KBM-7 (cell line): Measurements from ENCODE around the gene TMTC2.

Source experiments
- DNase-seq: peaks from one replicate; pipeline ENCODE4 v3.0.0-alpha.2; 2015
- in situ Hi-C: fragments of 300-500 bp; cut with MboI; formaldehyde crosslinking; loops from 2 replicates; pipeline ENCODE4 v1.14.3; 2020; ENCODE audit warnings: low sequenced_read_pairs, low pct_unique_long_range_greater_than_20kb, mixed read lengths

Gene TMTC2

DNA sequence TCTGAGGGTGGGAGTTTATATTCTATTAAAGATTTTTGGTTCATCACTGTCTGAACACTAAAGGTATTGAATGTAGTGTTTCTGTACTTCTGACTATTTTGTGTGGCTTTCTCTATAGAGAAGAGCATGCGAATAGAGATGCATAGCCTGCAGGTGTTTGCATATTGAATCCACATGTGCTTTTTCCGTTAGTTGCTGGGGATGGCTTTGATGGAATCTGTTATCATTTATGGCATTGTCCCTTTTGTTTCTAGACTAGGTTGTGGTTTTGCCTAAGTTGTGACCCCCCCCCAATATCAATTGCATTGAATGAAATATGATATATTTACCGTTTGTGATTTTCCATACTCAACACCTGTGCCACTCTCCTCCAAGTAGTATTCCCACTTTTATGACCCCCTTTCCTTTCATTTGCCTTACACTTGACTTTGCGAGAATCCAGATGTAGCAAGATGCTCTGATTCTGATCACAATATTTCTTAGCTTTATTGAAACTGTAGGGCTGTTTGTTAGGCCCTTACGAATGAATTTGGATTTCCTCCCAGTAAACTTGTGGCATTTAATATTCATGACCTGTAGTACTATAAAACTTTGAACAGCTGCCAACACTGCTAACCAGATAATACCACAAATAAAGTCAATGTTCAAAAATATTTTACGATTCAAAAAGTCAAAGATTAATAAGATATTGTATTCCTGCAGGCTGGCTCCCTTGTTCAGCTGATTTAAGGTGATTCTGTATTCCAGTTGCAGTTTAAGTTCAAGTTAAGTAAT, 176.4 kb downstream of the TMTC2 start:
- in situ Hi-C loops: no loop called here
- DNase-seq: no peak

- no peak for DNase-seq
- in situ Hi-C loops: no loop called here
Observed at GRCh38 chr12:82866227-82866775, 179.6 kb downstream of the TMTC2 start.

GRCh38 chr12:82866946-82867345, 180.2 kb downstream of the TMTC2 start:
- no peak for DNase-seq
- in situ Hi-C loops: no loop called here

DNA sequence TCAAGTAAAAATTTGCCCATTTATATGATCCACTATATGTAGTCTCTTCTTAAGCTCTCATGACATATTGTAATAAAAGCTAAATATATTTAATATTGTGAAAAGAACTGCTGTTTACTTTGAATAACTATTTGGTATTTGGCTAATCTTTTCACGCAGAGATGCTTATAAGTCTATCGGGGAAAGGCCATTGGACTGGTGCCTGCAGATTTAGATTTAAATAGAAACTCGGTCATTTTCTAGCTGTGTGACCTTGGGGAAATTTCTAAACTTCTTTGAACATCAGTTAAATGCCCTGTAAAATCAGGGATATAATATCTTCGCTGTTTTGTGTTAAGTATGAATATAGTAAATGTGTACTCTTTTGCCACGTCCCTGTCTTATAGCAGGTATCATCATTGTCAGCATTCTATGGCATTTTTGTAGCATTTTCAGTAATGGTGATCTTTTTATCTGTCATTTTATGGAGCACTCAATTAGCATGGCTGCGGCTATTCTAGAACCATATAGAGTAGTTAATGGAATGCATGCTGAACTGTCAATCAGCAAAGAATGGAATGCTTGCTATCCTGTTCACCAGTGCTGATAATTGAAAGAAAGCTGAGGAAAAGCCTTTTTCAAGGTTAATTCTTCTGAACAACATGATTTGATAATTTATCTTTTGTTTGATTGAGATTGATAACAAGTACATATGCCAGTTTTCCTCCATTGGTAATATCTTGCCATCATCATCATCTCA, 181.2 kb downstream of the TMTC2 start:
- in situ Hi-C loops: no loop called here
- DNase-seq: no peak

GRCh38 chr12:82870771-82871377, 184.2 kb downstream of the TMTC2 start:
- in situ Hi-C loops: no loop called here
- no peak for DNase-seq

- in situ Hi-C loops: no loop called here
- DNase-seq: no peak
Observed at GRCh38 chr12:82872088-82872487, 185.4 kb downstream of the TMTC2 start.

- in situ Hi-C loops: no loop called here
- no peak for DNase-seq
Observed at GRCh38 chr12:82873309-82873708, 186.6 kb downstream of the TMTC2 start.

DNA sequence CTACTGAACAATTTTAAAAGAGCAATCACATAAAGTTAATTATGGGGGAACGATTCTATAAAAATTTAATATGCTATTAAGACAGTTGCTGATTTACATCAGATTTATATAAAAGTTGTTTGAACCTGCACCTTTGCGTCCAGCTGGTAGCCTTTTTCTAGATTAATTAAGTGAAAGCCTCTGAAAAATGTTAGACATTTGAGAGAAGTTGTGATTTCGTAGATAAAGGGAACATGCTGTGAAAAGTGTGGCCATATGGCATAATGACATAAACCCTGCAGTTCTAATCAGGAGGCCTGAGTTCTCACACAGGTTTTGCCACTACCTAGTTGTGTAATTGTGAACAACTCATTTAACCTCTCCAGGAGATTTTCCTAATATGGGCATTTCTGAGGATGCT, 187.2 kb downstream of the TMTC2 start:
- no peak for DNase-seq
- in situ Hi-C loops: no loop called here

DNA sequence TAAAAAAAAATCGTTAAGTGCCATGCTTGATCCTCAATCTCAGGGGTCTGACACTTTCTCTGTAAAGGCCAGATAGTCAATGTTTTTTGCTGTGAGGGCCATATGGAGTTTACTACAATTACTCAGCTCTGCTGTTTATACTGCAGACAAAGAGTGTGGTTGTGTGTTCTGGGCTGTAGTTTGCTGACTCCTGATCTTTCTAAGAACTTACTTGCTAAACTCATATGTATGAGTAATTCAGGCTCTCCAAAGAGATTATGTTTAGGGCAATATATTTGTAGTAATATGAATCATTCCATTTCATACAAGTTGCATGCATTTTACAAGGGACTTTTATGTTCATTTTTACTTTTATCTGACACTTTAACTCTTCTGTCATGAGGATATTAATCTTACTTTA, 188.2 kb downstream of the TMTC2 start:
- DNase-seq: no peak

GRCh38 chr12:82876075-82876474, 189.4 kb downstream of the TMTC2 start:
- no peak for DNase-seq
- in situ Hi-C loops: no loop called here

More for the DNA sequence above, 188.2 kb downstream of the TMTC2 start:
- in situ Hi-C loops: no loop called here

DNA sequence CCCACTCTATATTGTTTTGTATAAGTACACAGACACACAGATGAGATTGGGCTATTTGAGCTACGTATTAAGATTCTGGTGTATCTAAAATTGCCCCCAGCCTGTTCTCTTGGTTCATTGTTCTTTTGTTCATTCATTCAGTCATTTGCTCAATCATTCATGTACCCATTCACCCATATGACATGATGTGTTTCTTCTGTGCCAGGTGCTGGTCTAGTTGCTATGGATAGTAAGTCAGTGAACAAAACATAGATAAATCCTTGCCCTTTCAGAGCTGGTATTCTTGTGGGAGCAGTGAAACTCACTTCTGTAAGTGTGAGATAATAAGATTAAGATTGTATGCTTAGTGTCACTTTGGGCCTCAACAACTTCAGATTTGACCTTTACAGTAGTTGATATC, 191.3 kb downstream of the TMTC2 start:
- in situ Hi-C loops: no loop called here
- no peak for DNase-seq

DNA sequence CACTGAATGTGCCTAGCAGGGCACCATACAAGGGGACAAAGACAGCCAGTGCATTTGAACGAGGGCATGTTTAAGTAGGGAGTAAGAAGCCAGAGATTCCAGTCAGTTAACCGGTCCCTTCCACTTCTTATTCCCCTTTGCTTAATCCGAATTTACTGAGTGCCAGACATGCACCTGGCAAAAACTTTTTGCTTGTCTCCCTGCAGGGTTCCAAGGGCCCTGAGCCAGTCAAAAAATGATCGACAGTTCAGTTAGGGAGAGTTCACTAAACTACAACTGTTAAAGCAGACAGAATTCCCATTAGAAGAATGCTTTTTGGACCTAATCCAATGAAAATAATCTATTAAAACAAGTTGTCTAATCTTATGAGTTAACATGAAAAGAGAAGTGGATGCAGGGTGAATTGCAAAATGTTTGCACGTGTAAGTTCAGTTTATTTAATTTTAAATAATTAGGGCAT, 193.8 kb downstream of the TMTC2 start:
- DNase-seq: no peak
- in situ Hi-C loops: no loop called here

DNA sequence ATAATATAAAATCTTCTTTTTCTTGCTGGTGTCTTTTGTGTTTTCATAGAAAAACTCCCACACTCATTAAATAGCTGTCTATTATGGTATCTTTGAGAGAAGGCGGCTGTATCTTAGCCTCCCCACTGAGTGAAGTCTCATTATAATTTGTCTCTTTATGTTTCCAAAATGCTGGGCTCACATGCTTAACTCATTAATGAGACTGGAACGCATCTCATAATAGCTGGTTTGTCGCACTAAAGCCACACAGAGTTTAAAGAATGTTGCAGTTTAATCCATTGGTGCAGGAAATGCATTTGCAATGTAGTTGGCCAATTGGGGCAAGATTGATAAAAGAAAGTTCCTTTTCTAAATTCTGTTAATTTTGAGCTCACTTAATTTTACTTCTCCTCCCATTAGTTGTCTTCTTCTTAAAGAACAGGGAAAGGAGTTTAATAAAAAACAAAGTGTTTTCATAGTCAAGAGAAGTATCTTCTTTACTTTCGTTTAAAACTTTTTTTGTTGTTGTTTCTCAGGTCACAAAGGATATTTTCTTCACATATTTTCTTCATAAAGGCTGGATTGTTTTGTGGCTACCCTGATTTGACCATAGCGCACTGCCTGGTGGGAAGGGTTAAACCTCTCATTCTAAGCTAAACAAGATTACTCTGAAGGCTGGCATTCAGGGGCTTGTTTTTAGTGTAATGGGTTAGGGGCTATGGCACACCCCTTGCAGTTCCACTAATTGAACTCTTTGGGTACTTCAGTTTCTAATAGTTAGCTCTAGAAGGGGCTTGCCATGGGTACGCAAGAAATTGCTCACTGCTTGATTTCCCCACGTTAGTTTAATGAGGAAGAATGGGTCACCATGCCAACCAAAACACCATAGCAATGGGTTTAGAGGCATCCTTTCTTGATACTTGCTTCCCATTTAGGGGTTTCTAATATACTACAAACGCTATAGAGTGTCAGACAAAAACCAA, 197.0 kb downstream of the TMTC2 start:
- DNase-seq: no peak
- in situ Hi-C loops: no loop called here

DNA sequence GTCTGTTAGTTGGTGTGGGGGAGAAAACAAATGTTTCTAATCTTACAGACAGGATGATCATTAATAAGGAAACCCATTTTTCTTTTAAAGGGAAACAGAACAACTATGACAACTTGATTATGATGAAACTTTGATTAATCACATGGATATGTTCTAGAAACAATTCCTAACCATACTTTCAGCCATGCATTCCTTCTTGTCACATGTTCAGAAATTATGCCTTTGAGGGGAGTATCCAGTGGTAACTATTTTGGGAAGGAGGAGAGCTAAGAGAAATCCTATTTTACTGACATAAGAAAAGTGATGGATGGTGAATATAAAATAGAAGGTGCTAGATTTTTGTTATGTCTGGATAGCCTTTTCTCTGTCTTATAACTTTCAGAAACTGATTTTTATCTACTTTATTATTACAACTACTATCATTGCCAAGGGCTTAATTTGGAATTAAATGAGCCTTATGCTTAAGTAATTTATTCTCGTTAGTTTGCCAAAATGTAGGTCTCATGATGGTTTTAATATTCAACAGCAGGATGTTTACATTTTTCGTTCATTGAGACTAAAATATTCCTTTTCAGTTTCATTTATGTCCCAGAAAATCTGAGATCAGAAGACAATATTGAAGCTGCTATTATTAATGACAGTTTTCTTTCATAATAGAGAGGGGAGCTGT, 200.1 kb downstream of the TMTC2 start:
- DNase-seq: no peak
- in situ Hi-C loops: no loop called here

- DNase-seq: peak; percentile 30
- in situ Hi-C loops: no loop called here
Observed at GRCh38 chr12:82893896-82894295, 207.2 kb downstream of the TMTC2 start.

- in situ Hi-C loops: no loop called here
- DNase-seq: no peak
Observed at GRCh38 chr12:82896277-82896676, 209.6 kb downstream of the TMTC2 start.

DNA sequence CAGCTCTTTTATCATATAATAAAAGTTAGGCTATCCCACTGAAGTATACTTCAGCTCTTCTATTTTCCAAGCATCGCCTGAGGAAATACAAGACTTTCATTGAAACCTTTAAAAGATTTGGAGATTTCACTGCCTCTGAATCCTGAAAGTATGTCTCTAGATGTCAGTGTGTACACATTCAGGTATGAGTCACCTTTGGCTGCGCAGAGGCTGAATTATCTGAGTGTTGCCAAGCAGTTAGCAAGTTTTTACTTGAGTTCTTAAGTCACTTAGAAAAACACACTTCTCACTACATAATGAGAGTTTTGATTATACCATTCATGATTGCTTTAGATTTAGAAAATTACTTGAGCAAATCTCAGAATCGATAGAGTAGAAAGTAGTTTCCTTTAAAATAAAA, 210.3 kb downstream of the TMTC2 start:
- in situ Hi-C loops: no loop called here
- DNase-seq: no peak

- DNase-seq: no peak
- in situ Hi-C loops: no loop called here
Observed at GRCh38 chr12:82898441-82898840, 211.7 kb downstream of the TMTC2 start.
